CD4-positive, alpha-beta T cell treated with Interleukin-6 for 4 hours (primary cell): ENCODE data around the gene ZNHIT2.
A peak's percentile ranks its signal among the peaks of the same experiment; 100 is the strongest.
"Not testable (repeated sequence)": the region's sequence is repeated elsewhere in the genome, so short reads cannot be mapped to it uniquely, and the experiment has no call there.

ENCODE experiments used
- DNase-seq: peaks from one replicate; pipeline ENCODE4 v3.0.0-alpha.2; 2020; ENCODE audit warnings: mixed read lengths

ZNHIT2 gene

GRCh38 chr11:65117206-65118096 lies at the start of gene ZNHIT2:
TSS of gene ZNHIT2 (minus strand) at chr11:65117701. CDS start at chr11:65117653, 48 bp downstream.
- peak; percentile 100 for DNase-seq

GRCh38 chr11:65166893-65167292 lies 49.4 kb upstream of the ZNHIT2 start:
- no peak for DNase-seq

- DNase-seq: no peak
These were observed 48.2 kb upstream of the ZNHIT2 start for GRCh38 chr11:65165410-65166317.

- no peak for DNase-seq
These were observed 46.2 kb upstream of the ZNHIT2 start for GRCh38 chr11:65163684-65164083.

- DNase-seq: no peak
These were observed 43.1 kb upstream of the ZNHIT2 start for GRCh38 chr11:65160643-65161042.

GRCh38 chr11:65159012-65159411 lies 41.5 kb upstream of the ZNHIT2 start:
- DNase-seq: no peak

- no peak for DNase-seq
These were observed 39.8 kb upstream of the ZNHIT2 start for GRCh38 chr11:65157336-65157735.

GRCh38 chr11:65156926-65157325 lies 39.4 kb upstream of the ZNHIT2 start:
- DNase-seq: no peak

GRCh38 chr11:65156256-65156655 lies 38.8 kb upstream of the ZNHIT2 start:
- DNase-seq: no peak

GRCh38 chr11:65152122-65152521 lies 34.6 kb upstream of the ZNHIT2 start:
- DNase-seq: no peak

- DNase-seq: no peak
These were observed 33.9 kb upstream of the ZNHIT2 start for GRCh38 chr11:65151331-65151899.

GRCh38 chr11:65150509-65151299 lies 33.2 kb upstream of the ZNHIT2 start:
- no peak for DNase-seq

- DNase-seq: not testable (repeated sequence)
These were observed 32.6 kb upstream of the ZNHIT2 start for GRCh38 chr11:65150131-65150508.

- no peak for DNase-seq
These were observed 31.2 kb upstream of the ZNHIT2 start for GRCh38 chr11:65148657-65149056.

- DNase-seq: no peak
These were observed 30.0 kb upstream of the ZNHIT2 start for GRCh38 chr11:65147352-65148075.

GRCh38 chr11:65141896-65142494 lies 24.5 kb upstream of the ZNHIT2 start:
- no peak for DNase-seq

GRCh38 chr11:65136515-65137096 lies 19.1 kb upstream of the ZNHIT2 start:
- DNase-seq: no peak

- DNase-seq: peak; percentile 19
These were observed 18.2 kb upstream of the ZNHIT2 start for GRCh38 chr11:65135633-65136145.

- peak; percentile 84 for DNase-seq
These were observed 17.6 kb upstream of the ZNHIT2 start for GRCh38 chr11:65134952-65135632.
